ENCODE data around the gene TRNAU1AP.
"Not testable (repeated sequence)": the region's sequence is repeated elsewhere in the genome, so short reads cannot be mapped to it uniquely, and the experiment has no call there.

TRNAU1AP gene

GRCh38 chr1:28508435-28508754 is 44.5 kb upstream of the TRNAU1AP start:
- DNase-seq (ENCODE audit: low spot score): no peak
- in situ Hi-C loops (cut with MboI; ENCODE audit: low pct_unique_long_range_greater_than_20kb, low sequenced_read_pairs, unreplicated experiment): no loop called here
- TF ChIP-seq CTCF (IDR thresholded peaks at IDR 0.05; ENCODE audit: extremely low read depth, insufficient read depth, missing control alignments): no peak

- TF ChIP-seq CTCF (IDR thresholded peaks at IDR 0.05; ENCODE audit: extremely low read depth, insufficient read depth, missing control alignments): no peak
- DNase-seq (ENCODE audit: low spot score): no peak
- in situ Hi-C loops (cut with MboI; ENCODE audit: low pct_unique_long_range_greater_than_20kb, low sequenced_read_pairs, unreplicated experiment): loop anchor here (10.0 kb wide), 1 partner anchor 95 kb away; no protein-coding TSS in a partner anchor
Observed at GRCh38 chr1:28509705-28510272, 43.1 kb upstream of the TRNAU1AP start.

GRCh38 chr1:28510273-28510969 is 42.5 kb upstream of the TRNAU1AP start:
- in situ Hi-C loops (cut with MboI; ENCODE audit: low pct_unique_long_range_greater_than_20kb, low sequenced_read_pairs, unreplicated experiment): loop anchor here (10.0 kb wide), 1 partner anchor 94 kb away; no protein-coding TSS in a partner anchor

GRCh38 chr1:28510970-28511440 is 41.9 kb upstream of the TRNAU1AP start:
- TF ChIP-seq CTCF (IDR thresholded peaks at IDR 0.05; ENCODE audit: extremely low read depth, insufficient read depth, missing control alignments): no peak
- DNase-seq (ENCODE audit: low spot score): no peak
- in situ Hi-C loops (cut with MboI; ENCODE audit: low pct_unique_long_range_greater_than_20kb, low sequenced_read_pairs, unreplicated experiment): loop anchor here (10.0 kb wide), 1 partner anchor 94 kb away; no protein-coding TSS in a partner anchor

More at GRCh38 chr1:28510273-28510969, 42.5 kb upstream of the TRNAU1AP start:
- DNase-seq (ENCODE audit: low spot score): no peak
- TF ChIP-seq CTCF (IDR thresholded peaks at IDR 0.05; ENCODE audit: extremely low read depth, insufficient read depth, missing control alignments): no peak

GRCh38 chr1:28512058-28512611 is 40.8 kb upstream of the TRNAU1AP start:
- no peak for DNase-seq (ENCODE audit: low spot score)
- TF ChIP-seq CTCF (IDR thresholded peaks at IDR 0.05; ENCODE audit: extremely low read depth, insufficient read depth, missing control alignments): no peak
- in situ Hi-C loops (cut with MboI; ENCODE audit: low pct_unique_long_range_greater_than_20kb, low sequenced_read_pairs, unreplicated experiment): loop anchor here (10.0 kb wide), 1 partner anchor 93 kb away; no protein-coding TSS in a partner anchor

- DNase-seq (ENCODE audit: low spot score): not testable (repeated sequence)
- in situ Hi-C loops (cut with MboI; ENCODE audit: low pct_unique_long_range_greater_than_20kb, low sequenced_read_pairs, unreplicated experiment): loop anchor here (10.0 kb wide), 1 partner anchor 90 kb away; no protein-coding TSS in a partner anchor
Observed at GRCh38 chr1:28514445-28514933, 38.4 kb upstream of the TRNAU1AP start.
